Measurements from ENCODE around the gene SRGAP3.

Gene SRGAP3

DNA sequence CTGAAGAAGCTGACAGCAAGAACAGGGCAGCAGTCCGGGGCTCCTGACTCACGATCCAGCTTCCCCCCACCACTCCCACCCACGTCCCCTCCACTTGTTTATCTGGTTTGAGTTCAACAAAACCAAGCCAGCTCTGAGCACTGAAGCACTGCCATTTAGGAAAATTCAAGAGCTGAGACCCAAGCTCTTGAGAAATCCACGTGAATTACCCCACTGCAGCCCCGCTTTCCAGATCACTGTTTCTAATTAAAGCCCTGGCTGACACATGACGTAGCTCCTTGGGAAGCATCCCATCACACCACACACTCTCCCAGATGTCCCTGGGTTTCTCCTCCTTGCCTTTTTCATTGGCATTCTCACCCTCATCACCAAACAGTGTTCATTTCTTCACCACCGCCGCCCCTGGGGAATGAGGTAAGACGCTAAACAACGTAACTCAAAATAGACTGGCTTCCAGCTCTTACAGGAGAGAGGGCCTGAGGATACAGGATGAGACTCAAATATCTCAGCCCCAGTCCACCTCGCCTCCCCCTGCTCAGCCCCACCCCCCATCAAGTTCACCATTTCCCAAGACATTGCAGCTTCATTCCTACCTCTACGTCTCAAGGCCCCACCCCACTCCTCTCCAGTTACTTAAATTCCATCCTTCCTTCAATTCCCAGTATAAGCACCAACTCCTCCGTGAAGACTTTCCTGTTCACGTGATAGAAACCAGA, 95.4 kb downstream of the SRGAP3 start:
- H3K9me3 ChIP-seq (ENCODE audit: insufficient read depth, low read depth, low read length) = peaks cover 4% of the 10 kb centered on the region; the same call in 1 of the 2 replicates
- 0 out of 2 replicates have a peak, but pooled peaks cover 3% of the 10 kb centered on the region for H3F3A ChIP-seq (ENCODE audit: low read depth)
- no peaks in the 10 kb centered on the region for H4K20me1 ChIP-seq (ENCODE audit: insufficient read depth, low read length, poor library complexity, severe bottlenecking)
- H3K4me3 ChIP-seq (ENCODE audit: low read length, poor library complexity, severe bottlenecking) = no peak overlapping the region
- H3K4me1 ChIP-seq (ENCODE audit: insufficient read depth, low read length, poor library complexity, severe bottlenecking) = peaks cover 13% of the 10 kb centered on the region
- H3K36me3 ChIP-seq (ENCODE audit: insufficient read depth, low read length) = 0 out of 2 replicates have a peak, but pooled peaks cover 5% of the 10 kb centered on the region
- H3K9ac ChIP-seq (ENCODE audit: low read depth, low read length, poor library complexity, severe bottlenecking) = no peak overlapping the region
- H3K79me2 ChIP-seq (ENCODE audit: insufficient read depth, low read length) = peaks cover 8% of the 10 kb centered on the region
- no peaks in the 10 kb centered on the region for H3K9me2 ChIP-seq (replicated peaks; ENCODE audit: low read depth, low read length)
- H3K27me3 ChIP-seq (ENCODE audit: insufficient read depth, low read length, poor library complexity, severe bottlenecking) = no peaks in the 10 kb centered on the region
- no peak for TF ChIP-seq CTCF (conservative IDR thresholded peaks at IDR 0.05; ENCODE audit: low read length)
- no peak for TF ChIP-seq EZH2phosphoT487 (IDR thresholded peaks at IDR 0.05; ENCODE audit: borderline replicate concordance)
- H2AFZ ChIP-seq (ENCODE audit: low read length) = no peak overlapping the region
- no peak overlapping the region for H3K4me2 ChIP-seq (ENCODE audit: low read depth, low read length, poor library complexity, severe bottlenecking)

GRCh38 chr3:9151240-9151639, 98.2 kb downstream of the SRGAP3 start:
- TF ChIP-seq EZH2phosphoT487 (IDR thresholded peaks at IDR 0.05; ENCODE audit: borderline replicate concordance) (no peak), CTCF (conservative IDR thresholded peaks at IDR 0.05; ENCODE audit: low read length) (no peak)
- Histone ChIP-seq H3K9me2 (replicated peaks; ENCODE audit: low read depth, low read length) (no peaks in the 10 kb centered on the region), H3K4me2 (ENCODE audit: low read depth, low read length, poor library complexity, severe bottlenecking) (no peak overlapping the region), H3K79me2 (ENCODE audit: insufficient read depth, low read length) (peaks cover 2% of the 10 kb centered on the region; the same call in 1 of the 2 replicates), H3K4me3 (ENCODE audit: low read length, poor library complexity, severe bottlenecking) (no peak overlapping the region), H3K9me3 (ENCODE audit: insufficient read depth, low read depth, low read length) (peaks cover 4% of the 10 kb centered on the region; the same call in 1 of the 2 replicates), H4K20me1 (ENCODE audit: insufficient read depth, low read length, poor library complexity, severe bottlenecking) (no peaks in the 10 kb centered on the region), H3K9ac (ENCODE audit: low read depth, low read length, poor library complexity, severe bottlenecking) (no peak overlapping the region), H3K4me1 (ENCODE audit: insufficient read depth, low read length, poor library complexity, severe bottlenecking) (peaks cover 10% of the 10 kb centered on the region), H3K27me3 (ENCODE audit: insufficient read depth, low read length, poor library complexity, severe bottlenecking) (no peaks in the 10 kb centered on the region), H3F3A (ENCODE audit: low read depth) (0 out of 2 replicates have a peak, but pooled peaks cover 3% of the 10 kb centered on the region), H3K36me3 (ENCODE audit: insufficient read depth, low read length) (0 out of 2 replicates have a peak, but pooled peaks cover 5% of the 10 kb centered on the region), H2AFZ (ENCODE audit: low read length) (no peak overlapping the region)

- TF ChIP-seq CTCF (conservative IDR thresholded peaks at IDR 0.05; ENCODE audit: low read length) (no peak), EZH2phosphoT487 (IDR thresholded peaks at IDR 0.05; ENCODE audit: borderline replicate concordance) (no peak)
- Histone ChIP-seq H3K4me2 (ENCODE audit: low read depth, low read length, poor library complexity, severe bottlenecking) (no peak overlapping the region), H3F3A (ENCODE audit: low read depth) (no peaks in the 10 kb centered on the region), H3K4me3 (ENCODE audit: low read length, poor library complexity, severe bottlenecking) (no peak overlapping the region), H3K9me3 (ENCODE audit: insufficient read depth, low read depth, low read length) (peaks cover 5% of the 10 kb centered on the region; the same call in 1 of the 2 replicates), H3K79me2 (ENCODE audit: insufficient read depth, low read length) (no peaks in the 10 kb centered on the region), H4K20me1 (ENCODE audit: insufficient read depth, low read length, poor library complexity, severe bottlenecking) (no peaks in the 10 kb centered on the region), H3K36me3 (ENCODE audit: insufficient read depth, low read length) (0 out of 2 replicates have a peak, but pooled peaks cover 5% of the 10 kb centered on the region), H3K27me3 (ENCODE audit: insufficient read depth, low read length, poor library complexity, severe bottlenecking) (no peaks in the 10 kb centered on the region), H3K9me2 (replicated peaks; ENCODE audit: low read depth, low read length) (no peaks in the 10 kb centered on the region), H3K4me1 (ENCODE audit: insufficient read depth, low read length, poor library complexity, severe bottlenecking) (peaks cover 10% of the 10 kb centered on the region), H3K9ac (ENCODE audit: low read depth, low read length, poor library complexity, severe bottlenecking) (no peak overlapping the region), H2AFZ (ENCODE audit: low read length) (no peak overlapping the region)
Measured at GRCh38 chr3:9149566-9149965, 99.9 kb downstream of the SRGAP3 start.

Data from Loucy (cell line).